Activated naive CD8-positive, alpha-beta T cell treated with anti-CD3 and anti-CD28 coated beads, Interleukin-2, amount 50 U/mL, for 16 hours (primary cell): ENCODE data around the gene CNPPD1.
A peak's percentile ranks its signal among the peaks of the same experiment; 100 is the strongest.

Experiments
- DNase-seq: peaks from one replicate; pipeline ENCODE4 v3.0.0-alpha.2; 2020; ENCODE audit warnings: low read depth, low spot score

CNPPD1 gene

GRCh38 chr2:219179601-219180465, 3.1 kb upstream of the CNPPD1 start:
- no peak for DNase-seq

- no peak for DNase-seq
Measured at GRCh38 chr2:219178377-219179175, 1.9 kb upstream of the CNPPD1 start.

DNA sequence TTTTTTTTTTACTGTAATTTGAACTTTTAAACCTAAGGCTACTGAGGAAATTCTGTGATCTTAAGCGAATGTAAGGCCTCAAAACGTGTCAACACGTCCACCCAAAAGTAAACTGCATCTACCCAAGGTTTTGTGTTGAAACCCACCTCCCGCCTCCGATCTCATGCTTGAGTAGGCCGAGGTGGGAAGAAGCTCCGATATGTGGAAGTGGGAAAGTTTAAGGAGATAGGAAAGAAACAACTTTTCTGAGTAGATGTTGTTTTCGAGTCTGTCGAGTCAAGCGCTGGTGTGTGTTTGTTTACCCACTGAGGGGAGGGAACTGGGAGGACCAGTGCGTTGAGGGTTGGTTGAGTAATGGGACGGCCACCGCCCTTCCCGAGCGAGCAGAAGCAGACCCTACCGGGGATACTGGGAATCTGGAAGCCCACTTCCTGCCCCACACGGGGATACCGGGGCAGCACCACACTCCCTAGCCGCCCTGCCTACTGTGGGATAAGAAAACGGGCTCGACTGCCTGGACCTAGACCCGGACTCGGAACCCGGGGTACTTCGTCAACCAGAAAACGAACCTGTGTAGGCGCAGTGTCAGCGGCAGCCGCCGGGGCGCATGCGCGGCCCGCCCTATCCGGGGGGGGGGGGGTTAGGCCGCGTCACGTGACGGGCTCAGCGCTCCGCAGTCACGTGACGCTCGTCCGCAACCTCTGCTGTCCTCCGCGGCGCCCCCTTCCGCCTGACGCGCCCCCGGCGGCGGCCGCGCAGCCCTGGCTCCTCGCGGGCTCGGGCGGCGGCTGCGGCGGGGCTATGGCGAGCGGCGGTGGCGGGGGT, 1.0 kb upstream of the CNPPD1 start, which contains the start of gene RETREG2:
Gene RETREG2 (plus strand): TSS at position 724 of the 825 bp plus-strand sequence. CDS start 78 bp downstream, at position 802.
- DNase-seq = peak; percentile 40

DNA sequence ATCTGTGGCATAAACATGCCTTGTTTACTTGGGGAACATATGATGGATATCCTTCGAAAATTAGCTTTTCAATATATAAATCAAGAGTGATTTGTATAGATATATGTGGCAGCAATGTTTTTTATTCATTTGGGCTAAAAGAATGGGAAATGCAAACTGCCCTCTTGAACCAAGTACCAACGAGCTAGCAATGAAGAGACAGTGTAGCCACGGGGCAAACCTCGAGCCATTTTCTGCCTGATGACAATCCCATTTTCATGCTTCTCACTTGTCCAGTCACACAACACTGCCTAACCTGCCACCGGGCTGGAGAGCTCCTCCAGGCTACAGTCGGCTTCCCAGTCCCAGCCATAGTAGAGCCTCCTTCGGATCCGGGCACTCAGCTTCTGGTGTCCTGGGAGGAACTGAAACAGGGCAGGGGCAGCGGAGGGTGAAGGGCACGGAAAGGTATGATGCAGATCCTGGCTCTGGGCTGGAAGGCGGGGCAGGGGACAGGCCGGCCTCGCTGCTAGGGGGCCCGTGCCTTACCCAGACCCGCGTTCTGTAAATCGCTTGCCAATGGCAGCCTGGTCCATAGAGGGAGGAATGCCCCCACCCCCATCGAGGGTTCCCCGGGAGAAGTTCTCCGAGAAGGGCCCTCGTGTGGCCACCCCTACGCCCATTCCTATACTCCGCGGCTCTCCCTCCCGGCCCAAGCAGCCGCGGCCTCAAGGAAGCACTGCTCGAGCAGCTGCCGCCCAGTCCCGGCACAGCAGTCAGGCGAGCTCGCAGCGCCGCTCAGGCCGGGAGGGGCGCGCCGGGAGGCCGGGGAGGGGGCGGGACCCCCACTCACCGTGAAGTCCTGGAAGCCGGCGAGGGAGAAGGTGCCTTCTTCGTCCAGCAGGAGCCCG, 552 bp downstream of the CNPPD1 start:
- DNase-seq = no peak

GRCh38 chr2:219175486-219175885, 1.2 kb downstream of the CNPPD1 start:
- no peak for DNase-seq

GRCh38 chr2:219174801-219175200, 1.9 kb downstream of the CNPPD1 start:
- DNase-seq = no peak

GRCh38 chr2:219174146-219174545, 2.6 kb downstream of the CNPPD1 start:
- DNase-seq = no peak

- no peak for DNase-seq
Measured at GRCh38 chr2:219173176-219173575, 3.5 kb downstream of the CNPPD1 start.

DNA sequence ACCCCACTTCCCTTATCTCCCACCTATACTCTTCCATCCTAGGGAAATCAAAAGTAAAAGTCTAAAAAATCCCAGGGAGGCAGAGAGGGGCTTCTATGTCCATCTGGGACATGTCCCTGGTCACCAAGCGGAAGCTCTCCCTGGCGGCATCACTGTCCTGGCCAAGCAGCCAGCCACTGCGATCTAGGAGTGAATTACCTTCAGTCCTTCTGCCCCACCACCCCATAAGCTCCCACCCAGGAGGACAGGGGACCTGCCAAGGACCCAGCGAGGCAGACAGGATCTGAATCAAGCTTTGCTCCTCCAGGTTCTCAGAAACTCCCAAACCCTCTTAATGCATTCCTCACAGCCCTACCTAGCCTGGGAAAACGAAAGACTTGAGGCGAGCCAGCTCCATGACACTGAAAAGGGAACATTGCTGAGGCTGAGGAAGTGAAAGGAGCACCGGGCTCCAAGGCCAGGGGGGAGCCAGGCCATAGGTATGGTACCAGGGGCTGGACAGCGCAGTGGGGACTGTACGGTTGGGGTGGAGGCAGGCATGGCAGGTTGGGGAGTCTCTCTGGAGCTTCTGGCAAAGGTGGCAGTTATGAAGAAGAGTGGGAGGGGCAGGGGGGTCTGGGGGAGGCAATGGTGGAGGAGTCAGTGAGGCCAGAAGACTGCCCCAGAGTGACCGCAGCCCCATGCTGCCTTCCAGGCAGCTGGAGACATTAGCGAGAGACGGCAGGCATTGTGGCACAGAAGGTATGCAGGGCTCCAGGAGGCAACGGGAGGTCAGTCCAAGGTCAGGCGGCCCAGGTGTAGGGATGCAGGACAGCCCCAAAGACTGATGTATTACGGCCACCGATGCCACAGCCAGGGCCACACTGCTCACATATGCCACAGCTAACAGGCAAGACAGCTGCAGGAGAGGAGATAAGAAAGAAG, 4.2 kb downstream of the CNPPD1 start:
- DNase-seq = no peak

- no peak for DNase-seq
Measured at GRCh38 chr2:219171231-219171651, 5.5 kb downstream of the CNPPD1 start.

DNA sequence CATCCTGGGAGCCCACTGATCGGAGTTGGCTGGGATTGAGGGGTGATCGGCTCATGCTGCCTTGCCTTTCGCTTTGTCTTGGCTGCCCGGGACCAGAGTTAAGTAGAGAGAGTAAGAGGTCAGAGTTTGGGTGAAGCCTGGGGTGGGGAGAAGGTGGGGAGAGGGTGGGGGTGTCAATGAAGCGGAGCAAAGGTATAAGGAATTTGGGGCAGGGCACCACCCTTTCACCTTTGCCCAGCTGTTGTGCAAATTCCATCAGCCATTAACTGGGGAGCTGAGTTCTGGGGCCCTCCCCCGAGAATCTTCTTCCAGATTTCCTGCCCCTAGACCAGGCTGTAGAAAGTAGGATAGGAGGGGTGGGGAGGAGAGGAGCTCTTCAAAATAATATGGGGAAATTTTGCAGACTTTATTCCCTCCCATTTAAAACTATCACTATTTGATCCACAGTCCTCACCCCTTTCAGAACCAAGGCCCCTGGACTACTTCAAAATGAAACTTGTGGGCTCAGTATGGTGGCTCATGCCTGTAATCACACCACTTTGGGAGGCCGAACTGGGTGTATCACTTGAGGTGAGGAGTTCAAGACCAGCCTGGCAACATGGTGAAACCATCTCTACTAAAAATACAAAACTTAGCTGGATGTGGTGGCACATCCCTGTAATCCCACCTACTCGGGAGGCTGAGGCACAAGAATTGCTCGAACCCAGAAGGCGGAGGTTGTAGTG, 6.6 kb downstream of the CNPPD1 start, which contains the start of gene SLC23A3:
Gene SLC23A3 (minus strand): TSS at position 100 of the 725 bp plus-strand sequence. CDS start 45 bp downstream, at position 55.
- DNase-seq = no peak

DNA sequence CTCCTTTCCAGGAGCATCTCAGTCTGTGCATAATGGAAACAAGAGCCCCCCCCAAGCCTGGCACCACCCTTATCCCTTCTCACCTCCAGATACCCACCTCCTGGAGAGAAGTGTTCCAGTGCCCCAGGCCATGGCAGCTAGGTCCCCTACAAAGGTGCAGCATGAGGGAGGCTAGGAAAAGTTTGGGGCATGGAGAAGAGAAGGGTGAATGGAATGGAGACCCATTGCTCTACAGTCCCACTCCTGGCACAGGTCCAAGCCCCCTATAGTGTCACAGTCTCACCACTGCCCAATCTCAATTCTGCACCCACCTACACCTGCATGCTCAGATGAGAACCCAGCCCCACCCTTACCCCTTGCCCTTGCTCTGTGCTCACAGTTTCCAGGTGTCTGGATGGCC, 7.8 kb downstream of the CNPPD1 start:
- no peak for DNase-seq

DNA sequence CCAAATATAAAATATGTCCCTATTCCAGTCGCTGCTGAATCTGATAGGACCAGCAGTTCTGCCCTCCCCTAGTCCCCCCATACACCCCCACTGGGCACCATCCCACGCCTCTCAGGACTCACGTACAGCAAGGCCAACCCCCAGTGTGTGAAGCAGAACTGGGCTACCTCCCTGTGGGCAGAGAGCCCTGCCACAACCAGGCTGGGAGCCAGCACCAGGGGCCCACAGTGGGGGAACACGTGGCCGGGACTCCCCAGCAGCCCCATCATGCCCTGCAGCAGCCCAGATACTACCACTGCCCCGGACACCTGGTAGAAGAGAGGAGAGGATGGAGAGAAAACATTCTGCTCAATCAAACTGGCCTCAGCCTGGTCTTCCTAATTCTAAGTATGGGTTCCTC, 8.2 kb downstream of the CNPPD1 start:
- no peak for DNase-seq

- no peak for DNase-seq
Measured at GRCh38 chr2:219167997-219168396, 8.7 kb downstream of the CNPPD1 start.

GRCh38 chr2:219165058-219165911, 11.4 kb downstream of the CNPPD1 start:
- no peak for DNase-seq

GRCh38 chr2:219163156-219163555, 13.6 kb downstream of the CNPPD1 start:
- DNase-seq = no peak

GRCh38 chr2:219161097-219161496, 15.6 kb downstream of the CNPPD1 start:
- DNase-seq = no peak
